ENCODE measurements around the gene HGFAC.

Gene HGFAC

GRCh38 chr4:3426465-3427133, 15.2 kb upstream of the HGFAC start:
- no peak for DNase-seq (ENCODE audit: low read depth)

- DNase-seq (ENCODE audit: low read depth), result no peak
Measured at GRCh38 chr4:3427134-3427476, 14.7 kb upstream of the HGFAC start.

- DNase-seq (ENCODE audit: low read depth), result no peak
Measured at GRCh38 chr4:3427706-3428446, 13.9 kb upstream of the HGFAC start.

GRCh38 chr4:3429651-3430050, 12.1 kb upstream of the HGFAC start:
- no peak for DNase-seq (ENCODE audit: low read depth)

- DNase-seq (ENCODE audit: low read depth), result no peak
Measured at GRCh38 chr4:3430524-3430923, 11.2 kb upstream of the HGFAC start.

- no peak for DNase-seq (ENCODE audit: low read depth)
Measured at GRCh38 chr4:3431446-3431993, 10.2 kb upstream of the HGFAC start.

GRCh38 chr4:3432381-3432790, 9.4 kb upstream of the HGFAC start:
- DNase-seq (ENCODE audit: low read depth), result no peak

- no peak for DNase-seq (ENCODE audit: low read depth)
Measured at GRCh38 chr4:3433138-3433869, 8.5 kb upstream of the HGFAC start.

GRCh38 chr4:3434881-3435685, 6.7 kb upstream of the HGFAC start:
- DNase-seq (ENCODE audit: low read depth), result no peak

- DNase-seq (ENCODE audit: low read depth), result no peak
Measured at GRCh38 chr4:3435686-3435956, 6.1 kb upstream of the HGFAC start.

- no peak for DNase-seq (ENCODE audit: low read depth)
Measured at GRCh38 chr4:3436048-3436797, 5.5 kb upstream of the HGFAC start.

GRCh38 chr4:3436798-3437581, 4.8 kb upstream of the HGFAC start:
- no peak for DNase-seq (ENCODE audit: low read depth)

- no peak for DNase-seq (ENCODE audit: low read depth)
Measured at GRCh38 chr4:3437582-3437936, 4.2 kb upstream of the HGFAC start.

- DNase-seq (ENCODE audit: low read depth), result no peak
Measured at GRCh38 chr4:3437998-3438846, 3.5 kb upstream of the HGFAC start.

- no peak for DNase-seq (ENCODE audit: low read depth)
Measured at GRCh38 chr4:3438847-3439180, 3.0 kb upstream of the HGFAC start.

- no peak for DNase-seq (ENCODE audit: low read depth)
Measured at GRCh38 chr4:3439391-3439790, 2.4 kb upstream of the HGFAC start.

GRCh38 chr4:3440011-3440410, 1.8 kb upstream of the HGFAC start:
- no peak for DNase-seq (ENCODE audit: low read depth)

GRCh38 chr4:3440979-3441500, 728 bp upstream of the HGFAC start:
- DNase-seq (ENCODE audit: low read depth), result no peak

- no peak for DNase-seq (ENCODE audit: low read depth)
Measured at GRCh38 chr4:3442460-3442958, 741 bp downstream of the HGFAC start.

Data from T-helper 22 cell (primary cell).